ENCODE measurements around the gene TFR2. TPM values are rescaled to one million over a fixed set of nuclear protein-coding genes. Genes with fewer than 3 reads are reported as not detected.

The TFR2 gene
- polyA plus RNA-seq, 4 donors, result 1.2 to 1.3 TPM; not detected in 2

DNA sequence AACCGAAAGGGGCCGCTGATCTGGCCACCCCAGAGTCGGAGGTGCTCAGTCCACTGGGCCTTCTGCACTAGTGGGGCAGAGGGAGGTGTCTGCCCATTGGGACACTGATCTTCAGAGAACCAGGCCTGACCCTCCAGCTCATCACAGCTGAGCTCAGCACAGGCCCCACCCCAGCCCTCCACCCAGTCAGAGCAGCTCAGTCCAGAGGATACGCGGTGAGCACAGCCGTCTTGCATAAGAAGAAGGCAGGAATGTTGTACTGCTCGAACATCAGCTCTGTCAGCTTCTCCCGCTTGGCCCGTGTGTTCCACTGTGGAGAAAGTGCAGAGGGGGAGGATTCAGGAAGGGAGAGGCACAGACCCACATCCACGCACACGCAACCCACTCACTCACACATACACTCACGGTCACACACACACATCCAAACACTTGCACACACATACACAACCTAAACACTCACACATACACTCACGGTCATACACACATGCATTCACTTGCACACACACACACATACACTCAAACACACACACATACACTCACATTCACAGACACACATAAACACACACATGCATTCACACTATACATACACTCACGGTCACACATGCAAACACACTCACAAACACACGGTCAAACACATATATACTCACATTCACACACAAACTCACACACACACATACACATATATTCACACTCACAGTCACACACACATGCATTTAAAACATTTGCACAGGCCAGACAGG lies 8.6 kb upstream of the TFR2 start:
- no peaks in the 10 kb centered on the region for H3K4me1 ChIP-seq (ENCODE audit: control insufficient read depth in 3 of 3, insufficient read depth in 2 of 3, low read depth in 1 of 3, low read length in 2 of 3)
- H3K4me3 ChIP-seq (ENCODE audit: low read depth in 1 of 3, low read length in 3 of 3), result no peak overlapping the region
- peaks cover 0 to 23% (median 7%) of the 10 kb centered on the region in 3 donors for H3K27me3 ChIP-seq (ENCODE audit: control insufficient read depth in 3 of 3, insufficient read depth in 3 of 3, low read length in 3 of 3)
- DNase-seq (no peak), FAIRE-seq (no peak)
- H3K9me3 ChIP-seq (ENCODE audit: control insufficient read depth in 2 of 2, insufficient read depth in 1 of 2, low read depth in 1 of 2, low read length in 1 of 2), result no peaks in the 10 kb centered on the region
- 75 to 80% (median 76%) methylated on average over 15 of the region's 15 CpGs for WGBS, 3 donors
- no peak overlapping the region for H3K27ac ChIP-seq (ENCODE audit: low read depth in 1 of 3, low read length in 2 of 3)
- H3K36me3 ChIP-seq (ENCODE audit: control insufficient read depth in 3 of 3, insufficient read depth in 2 of 3, low read depth in 1 of 3, low read length in 3 of 3), result no peaks in the 10 kb centered on the region

DNA sequence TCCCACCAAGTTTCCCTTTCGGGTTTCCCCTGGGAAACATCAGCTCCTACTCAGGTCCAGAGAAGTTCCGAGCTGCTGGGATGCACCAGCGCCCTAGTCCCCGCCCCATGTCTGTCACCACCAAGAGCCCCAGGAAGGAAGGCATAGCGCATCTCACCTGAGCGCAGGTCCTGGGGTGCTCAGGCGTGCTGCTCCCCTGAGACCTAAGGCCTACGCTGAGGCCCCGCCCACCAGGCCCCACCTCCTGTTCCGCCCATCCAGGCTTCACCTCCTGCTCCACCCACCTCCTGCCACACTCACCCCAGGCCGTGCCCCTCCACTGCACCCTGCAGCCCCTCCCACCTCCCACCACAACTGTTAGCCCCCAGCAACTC lies 1.2 kb upstream of the TFR2 start:
- no peaks in the 10 kb centered on the region for H3K9me3 ChIP-seq (ENCODE audit: control insufficient read depth in 2 of 2, insufficient read depth in 1 of 2, low read depth in 1 of 2, low read length in 1 of 2)
- H3K27me3 ChIP-seq (ENCODE audit: control insufficient read depth in 3 of 3, insufficient read depth in 3 of 3, low read length in 3 of 3), result peaks cover 0 to 11% (median 2%) of the 10 kb centered on the region in 3 donors
- 14 to 43% (median 32%) methylated on average over 10 to 11 of the region's 11 CpGs for WGBS, 3 donors
- no peak overlapping the region for H3K4me3 ChIP-seq (ENCODE audit: low read depth in 1 of 3, low read length in 3 of 3)
- FAIRE-seq (no peak), DNase-seq (peak; percentile 56 to 63)
- peaks cover 0 to 11% (median 6%) of the 10 kb centered on the region in 3 donors for H3K4me1 ChIP-seq (ENCODE audit: control insufficient read depth in 3 of 3, insufficient read depth in 2 of 3, low read depth in 1 of 3, low read length in 2 of 3)
- H3K36me3 ChIP-seq (ENCODE audit: control insufficient read depth in 3 of 3, insufficient read depth in 2 of 3, low read depth in 1 of 3, low read length in 3 of 3), result no peaks in the 10 kb centered on the region
- H3K27ac ChIP-seq (ENCODE audit: low read depth in 1 of 3, low read length in 2 of 3), result no peak overlapping the region

DNA sequence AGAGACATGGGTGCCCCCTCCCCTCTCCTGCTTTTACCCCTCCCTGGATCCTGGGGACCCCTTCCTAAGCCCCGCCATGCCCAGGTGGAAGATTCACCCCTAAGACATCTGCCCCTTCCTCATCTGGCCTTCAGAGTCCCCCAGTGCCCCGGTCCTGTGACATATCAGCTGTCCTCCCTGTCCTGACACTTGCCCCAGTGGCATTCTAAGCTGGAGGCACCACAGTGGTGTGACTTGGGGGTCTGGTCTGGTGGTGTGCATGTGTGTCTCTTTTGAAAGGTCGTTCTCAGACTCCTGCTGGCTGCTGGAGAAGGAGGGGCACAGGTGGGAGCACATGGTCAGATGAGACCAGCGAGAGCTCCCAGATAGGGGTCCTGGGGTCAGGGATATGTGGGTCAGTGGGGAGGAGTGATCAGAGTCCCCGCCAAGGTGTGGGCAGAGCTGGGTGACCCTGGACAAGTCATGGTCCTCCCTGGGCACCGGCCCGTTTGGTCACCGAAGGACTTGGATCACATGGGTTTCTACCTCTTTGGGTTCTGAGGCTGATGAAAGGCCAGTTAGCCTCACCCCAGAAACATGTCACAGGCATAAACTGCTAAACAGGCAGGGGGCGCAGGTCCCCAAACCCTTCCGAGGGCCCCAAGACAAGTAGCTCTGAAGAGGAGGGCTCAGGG lies 645 bp upstream of the TFR2 start:
- H3K9me3 ChIP-seq (ENCODE audit: control insufficient read depth in 2 of 2, insufficient read depth in 1 of 2, low read depth in 1 of 2, low read length in 1 of 2), result no peaks in the 10 kb centered on the region
- no peak overlapping the region for H3K4me3 ChIP-seq (ENCODE audit: low read depth in 1 of 3, low read length in 3 of 3)
- H3K27me3 ChIP-seq (ENCODE audit: control insufficient read depth in 3 of 3, insufficient read depth in 3 of 3, low read length in 3 of 3), result peaks cover 0 to 9% (median 0%) of the 10 kb centered on the region in 3 donors
- H3K36me3 ChIP-seq (ENCODE audit: control insufficient read depth in 3 of 3, insufficient read depth in 2 of 3, low read depth in 1 of 3, low read length in 3 of 3), result no peaks in the 10 kb centered on the region
- peaks cover 0 to 11% (median 6%) of the 10 kb centered on the region in 3 donors for H3K4me1 ChIP-seq (ENCODE audit: control insufficient read depth in 3 of 3, insufficient read depth in 2 of 3, low read depth in 1 of 3, low read length in 2 of 3)
- FAIRE-seq, result no peak
- peak in 1 of 2 donors; percentile 20 for DNase-seq
- H3K27ac ChIP-seq (ENCODE audit: low read depth in 1 of 3, low read length in 2 of 3), result no peak overlapping the region
- WGBS, 3 donors, result 51 to 77% (median 57%) methylated on average over 10 of the region's 10 CpGs

DNA sequence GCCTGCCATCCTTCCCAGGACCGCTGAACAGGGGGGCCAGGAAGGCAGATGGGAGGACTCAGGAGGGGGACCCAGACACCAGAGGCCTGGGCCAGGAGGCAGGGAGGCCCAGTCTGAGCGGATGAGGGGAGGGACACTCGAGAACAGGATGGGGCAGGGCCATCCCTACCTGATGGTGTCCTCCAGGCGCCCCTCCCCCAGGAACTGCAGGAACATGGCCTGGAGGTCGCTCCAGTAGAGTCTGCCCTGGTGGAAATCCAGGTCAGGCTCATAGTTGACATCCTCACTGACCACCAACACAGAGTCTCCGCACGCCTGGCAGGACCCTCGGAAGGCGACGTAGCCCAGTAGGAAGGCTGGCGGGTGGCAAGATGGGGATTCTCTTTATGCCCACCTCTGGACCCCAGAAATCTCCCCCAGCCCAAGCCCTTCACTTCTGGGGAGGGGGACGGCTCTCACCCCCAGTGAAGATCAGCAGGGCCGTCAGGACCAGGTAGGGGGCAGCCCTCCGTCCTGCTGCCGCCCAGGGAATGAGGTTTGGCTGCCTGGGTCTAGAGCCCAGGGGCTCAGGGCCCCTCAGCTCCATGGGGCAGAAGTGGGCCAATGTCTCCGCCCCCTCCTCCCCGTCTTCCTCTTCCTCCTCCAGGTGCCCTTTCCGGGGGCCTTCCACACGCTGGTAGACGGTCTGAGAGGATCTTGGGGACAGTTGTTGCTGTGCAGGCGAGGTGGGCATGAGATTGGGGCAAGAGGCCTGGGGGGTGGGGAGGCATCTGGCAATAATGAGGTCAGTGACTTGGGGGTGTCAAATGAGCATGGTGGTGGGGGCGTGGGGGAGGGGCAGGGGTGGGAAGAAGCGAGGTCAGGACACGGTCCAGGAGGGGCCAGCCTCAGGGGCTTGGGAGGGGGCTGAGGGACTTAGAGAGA lies 573 bp downstream of the TFR2 start:
- no peak for DNase-seq
- WGBS, 3 donors, result 56 to 65% (median 61%) methylated on average over 23 to 24 of the region's 24 CpGs
- H3K4me3 ChIP-seq (ENCODE audit: low read depth in 1 of 3, low read length in 3 of 3), result no peak overlapping the region
- no peak for FAIRE-seq
- H3K27me3 ChIP-seq (ENCODE audit: control insufficient read depth in 3 of 3, insufficient read depth in 3 of 3, low read length in 3 of 3), result peaks cover 0 to 3% (median 0%) of the 10 kb centered on the region in 3 donors
- no peaks in the 10 kb centered on the region for H3K36me3 ChIP-seq (ENCODE audit: control insufficient read depth in 3 of 3, insufficient read depth in 2 of 3, low read depth in 1 of 3, low read length in 3 of 3)
- no peak overlapping the region for H3K27ac ChIP-seq (ENCODE audit: low read depth in 1 of 3, low read length in 2 of 3)
- peaks cover 0 to 11% (median 6%) of the 10 kb centered on the region in 3 donors for H3K4me1 ChIP-seq (ENCODE audit: control insufficient read depth in 3 of 3, insufficient read depth in 2 of 3, low read depth in 1 of 3, low read length in 2 of 3)
- no peaks in the 10 kb centered on the region for H3K9me3 ChIP-seq (ENCODE audit: control insufficient read depth in 2 of 2, insufficient read depth in 1 of 2, low read depth in 1 of 2, low read length in 1 of 2)

DNA sequence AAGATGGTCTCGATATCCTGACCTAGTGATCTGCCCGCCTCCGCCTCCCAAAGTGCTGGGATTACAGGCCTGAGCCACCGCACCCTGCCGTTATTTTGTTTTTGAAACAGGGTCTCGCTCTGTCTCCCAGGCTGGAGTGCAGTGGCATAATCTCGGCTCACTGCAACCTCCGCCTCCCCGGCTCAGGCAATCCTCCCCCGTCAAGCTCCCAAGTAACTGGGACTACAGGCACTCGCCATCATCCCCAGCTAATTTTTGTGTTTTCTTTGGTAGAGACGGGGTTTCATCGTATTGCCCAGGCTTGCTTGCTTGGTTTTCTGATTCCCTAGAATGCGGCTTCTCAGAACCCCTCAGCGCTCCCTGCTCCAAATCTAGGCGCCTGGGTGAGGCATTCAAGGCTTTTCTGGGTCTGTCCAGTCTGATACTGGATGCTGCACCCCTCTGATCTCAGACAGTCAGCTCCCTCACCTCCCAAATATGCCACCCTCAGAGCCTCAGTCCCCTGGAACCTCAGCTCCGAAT lies 1.3 kb downstream of the TFR2 start:
- Histone ChIP-seq H3K36me3 (ENCODE audit: control insufficient read depth in 3 of 3, insufficient read depth in 2 of 3, low read depth in 1 of 3, low read length in 3 of 3) (no peaks in the 10 kb centered on the region), H3K4me3 (ENCODE audit: low read depth in 1 of 3, low read length in 3 of 3) (no peak overlapping the region), H3K27me3 (ENCODE audit: control insufficient read depth in 3 of 3, insufficient read depth in 3 of 3, low read length in 3 of 3) (peaks cover 0 to 3% (median 0%) of the 10 kb centered on the region in 3 donors), H3K4me1 (ENCODE audit: control insufficient read depth in 3 of 3, insufficient read depth in 2 of 3, low read depth in 1 of 3, low read length in 2 of 3) (peaks cover 0 to 11% (median 6%) of the 10 kb centered on the region in 3 donors), H3K9me3 (ENCODE audit: control insufficient read depth in 2 of 2, insufficient read depth in 1 of 2, low read depth in 1 of 2, low read length in 1 of 2) (no peaks in the 10 kb centered on the region), H3K27ac (ENCODE audit: low read depth in 1 of 3, low read length in 2 of 3) (no peak overlapping the region)
- 87 to 91% (median 88%) methylated on average over 17 of the region's 17 CpGs for WGBS, 3 donors
- no peak for DNase-seq
- FAIRE-seq, result no peak

DNA sequence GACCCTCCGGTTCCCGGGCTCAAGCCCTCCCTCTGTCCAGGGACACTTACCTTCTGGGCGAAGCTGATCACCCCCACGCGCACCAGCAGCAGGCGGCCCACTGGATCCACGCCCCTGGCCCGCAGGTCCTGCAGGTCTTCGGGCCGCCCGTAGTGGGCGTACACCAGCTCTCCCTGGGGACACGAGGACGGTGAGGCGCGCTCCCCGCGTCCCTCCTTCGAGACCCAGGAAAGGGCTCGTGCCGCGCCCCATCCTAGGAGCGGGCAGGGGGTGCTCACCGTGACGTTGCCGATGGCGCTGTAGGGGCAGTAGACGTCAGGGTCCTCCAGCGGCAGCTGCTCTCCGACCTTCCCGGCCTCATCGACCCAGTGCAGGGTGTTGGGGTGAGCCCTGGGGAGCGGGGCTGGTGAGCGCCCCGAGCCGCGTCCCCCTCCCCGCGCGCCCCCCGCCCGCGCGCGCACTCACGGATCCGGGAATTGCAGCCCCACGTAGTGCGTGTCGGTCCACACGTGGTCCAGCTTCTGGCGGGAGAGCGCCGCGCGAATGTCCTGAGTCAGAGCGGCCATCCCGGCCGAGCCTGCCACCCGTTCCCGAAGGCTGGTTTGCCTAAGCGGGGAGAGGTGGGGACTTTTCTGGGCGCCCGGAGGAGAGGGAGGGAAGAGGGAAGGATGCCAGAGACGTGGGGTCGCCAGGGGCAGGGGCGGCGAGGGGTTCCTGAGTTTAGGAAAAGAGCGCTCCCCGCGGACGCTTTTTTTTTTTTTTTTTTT lies 8.2 kb downstream of the TFR2 start:
- no peak overlapping the region for H3K27ac ChIP-seq (ENCODE audit: low read depth in 1 of 3, low read length in 2 of 3)
- H3K4me3 ChIP-seq (ENCODE audit: low read depth in 1 of 3, low read length in 3 of 3), result peak overlapping the region; percentile 40 to 51 (median 44)
- H3K36me3 ChIP-seq (ENCODE audit: control insufficient read depth in 3 of 3, insufficient read depth in 2 of 3, low read depth in 1 of 3, low read length in 3 of 3), result no peaks in the 10 kb centered on the region
- DNase-seq (peak; percentile 40 to 77), FAIRE-seq (no peak)
- H3K27me3 ChIP-seq (ENCODE audit: control insufficient read depth in 3 of 3, insufficient read depth in 3 of 3, low read length in 3 of 3), result peaks cover 0 to 17% (median 0%) of the 10 kb centered on the region in 3 donors
- WGBS, 3 donors, result 0 to 6% (median 1%) methylated on average over 55 to 72 of the region's 72 CpGs
- peaks cover 0 to 6% (median 0%) of the 10 kb centered on the region in 3 donors for H3K4me1 ChIP-seq (ENCODE audit: control insufficient read depth in 3 of 3, insufficient read depth in 2 of 3, low read depth in 1 of 3, low read length in 2 of 3)
- H3K9me3 ChIP-seq (ENCODE audit: control insufficient read depth in 2 of 2, insufficient read depth in 1 of 2, low read depth in 1 of 2, low read length in 1 of 2), result no peaks in the 10 kb centered on the region

DNA sequence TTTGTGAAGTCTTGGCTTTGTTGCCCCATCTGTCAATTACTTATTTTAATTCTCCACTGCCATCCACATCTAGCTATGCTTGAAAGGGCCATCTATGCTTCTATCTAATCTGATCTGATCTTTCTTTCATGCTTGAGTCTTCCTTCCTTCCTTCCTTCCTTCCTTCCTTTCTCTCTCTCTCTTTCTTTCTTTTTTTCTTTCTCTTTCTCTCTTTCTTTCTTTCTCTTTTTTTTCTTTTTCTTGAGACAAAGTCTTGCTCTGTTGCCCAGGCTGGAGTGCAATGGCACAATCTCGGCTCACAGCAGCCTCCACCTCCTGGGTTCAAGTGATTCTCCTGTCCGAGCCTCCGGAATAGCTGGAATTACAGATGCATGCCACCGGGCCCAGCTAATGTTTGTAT lies 11.3 kb downstream of the TFR2 start:
- no peaks in the 10 kb centered on the region for H3K36me3 ChIP-seq (ENCODE audit: control insufficient read depth in 3 of 3, insufficient read depth in 2 of 3, low read depth in 1 of 3, low read length in 3 of 3)
- no peak overlapping the region for H3K4me3 ChIP-seq (ENCODE audit: low read depth in 1 of 3, low read length in 3 of 3)
- H3K9me3 ChIP-seq (ENCODE audit: control insufficient read depth in 2 of 2, insufficient read depth in 1 of 2, low read depth in 1 of 2, low read length in 1 of 2), result no peaks in the 10 kb centered on the region
- H3K27ac ChIP-seq (ENCODE audit: low read depth in 1 of 3, low read length in 2 of 3), result no peak overlapping the region
- WGBS, 3 donors, result 85 to 96% (median 92%) methylated on average over 4 of the region's 4 CpGs
- H3K4me1 ChIP-seq (ENCODE audit: control insufficient read depth in 3 of 3, insufficient read depth in 2 of 3, low read depth in 1 of 3, low read length in 2 of 3), result peaks cover 0 to 6% (median 0%) of the 10 kb centered on the region in 3 donors
- H3K27me3 ChIP-seq (ENCODE audit: control insufficient read depth in 3 of 3, insufficient read depth in 3 of 3, low read length in 3 of 3), result peaks cover 0 to 26% (median 0%) of the 10 kb centered on the region in 3 donors
- FAIRE-seq (no peak), DNase-seq (no peak)

All from small intestine (tissue), 7 donors.